Measurements from ENCODE around the gene NR1H2. TPM values are rescaled to one million over a fixed set of nuclear protein-coding genes. Genes with fewer than 3 reads are reported as not detected.
"Not testable (repeated sequence)": the region's sequence is repeated elsewhere in the genome, so short reads cannot be mapped to it uniquely, and the experiment has no call there.

The NR1H2 gene
- total RNA-seq, 1 experiment from 2014 or later, result 33.0 TPM

DNA sequence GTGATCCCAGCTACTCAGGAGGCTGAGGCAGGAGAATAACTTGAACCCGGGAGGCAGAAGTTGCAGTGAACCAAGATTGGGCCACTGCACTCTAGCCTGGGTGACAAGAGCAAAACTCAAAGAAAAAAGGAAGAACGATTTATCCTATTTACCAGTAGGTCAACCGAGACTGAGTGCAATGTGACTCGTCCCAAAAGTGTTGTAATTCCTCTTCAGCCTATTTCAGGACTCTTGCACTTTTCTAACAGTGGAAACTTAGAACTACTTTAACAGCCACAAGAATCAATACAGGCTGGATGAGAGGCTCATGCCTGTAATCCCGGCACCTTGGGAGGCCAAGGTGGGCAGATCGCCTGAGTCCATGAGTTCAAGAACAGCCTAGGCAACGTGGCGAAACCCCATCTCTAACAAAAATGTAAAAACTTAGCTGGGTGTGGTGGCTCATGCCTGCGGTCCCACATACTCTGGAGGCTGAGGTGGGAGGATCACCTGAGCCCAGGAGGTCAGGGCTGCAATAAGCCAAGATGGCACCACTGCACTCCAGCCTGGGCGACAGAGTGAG, 4.3 kb upstream of the NR1H2 start:
- in situ Hi-C loops (cut with HindIII; ENCODE audit: low sequenced_read_pairs), result no loop called here
- no peak for DNase-seq (ENCODE audit: low spot score)

DNA sequence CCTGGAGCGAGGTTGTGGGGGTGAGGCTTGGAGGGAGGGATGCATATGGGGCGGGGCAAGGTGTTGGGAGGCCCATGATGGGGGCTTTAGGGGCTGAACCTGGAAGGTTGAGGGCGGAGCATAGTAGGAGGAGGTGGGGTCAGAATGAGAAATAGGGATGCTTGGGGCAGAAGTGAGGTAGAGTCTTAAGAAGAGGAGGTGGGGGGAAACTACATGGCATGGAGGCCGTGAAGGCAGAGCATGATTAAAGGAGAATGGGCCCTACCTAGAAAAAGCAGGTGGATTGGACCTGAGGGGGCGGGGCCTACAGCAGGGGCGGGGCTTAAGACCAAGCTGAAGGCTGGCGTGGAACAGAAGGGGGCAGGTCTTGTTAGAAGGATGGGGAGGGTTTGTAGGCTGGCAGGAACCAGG, 799 bp downstream of the NR1H2 start:
- in situ Hi-C loops (cut with HindIII; ENCODE audit: low sequenced_read_pairs), result no loop called here
- peak; percentile 25 for DNase-seq (ENCODE audit: low spot score)

- in situ Hi-C loops (cut with HindIII; ENCODE audit: low sequenced_read_pairs), result no loop called here
- no peak for DNase-seq (ENCODE audit: low spot score)
Measured at GRCh38 chr19:50377517-50377916, 1.3 kb downstream of the NR1H2 start.

DNA sequence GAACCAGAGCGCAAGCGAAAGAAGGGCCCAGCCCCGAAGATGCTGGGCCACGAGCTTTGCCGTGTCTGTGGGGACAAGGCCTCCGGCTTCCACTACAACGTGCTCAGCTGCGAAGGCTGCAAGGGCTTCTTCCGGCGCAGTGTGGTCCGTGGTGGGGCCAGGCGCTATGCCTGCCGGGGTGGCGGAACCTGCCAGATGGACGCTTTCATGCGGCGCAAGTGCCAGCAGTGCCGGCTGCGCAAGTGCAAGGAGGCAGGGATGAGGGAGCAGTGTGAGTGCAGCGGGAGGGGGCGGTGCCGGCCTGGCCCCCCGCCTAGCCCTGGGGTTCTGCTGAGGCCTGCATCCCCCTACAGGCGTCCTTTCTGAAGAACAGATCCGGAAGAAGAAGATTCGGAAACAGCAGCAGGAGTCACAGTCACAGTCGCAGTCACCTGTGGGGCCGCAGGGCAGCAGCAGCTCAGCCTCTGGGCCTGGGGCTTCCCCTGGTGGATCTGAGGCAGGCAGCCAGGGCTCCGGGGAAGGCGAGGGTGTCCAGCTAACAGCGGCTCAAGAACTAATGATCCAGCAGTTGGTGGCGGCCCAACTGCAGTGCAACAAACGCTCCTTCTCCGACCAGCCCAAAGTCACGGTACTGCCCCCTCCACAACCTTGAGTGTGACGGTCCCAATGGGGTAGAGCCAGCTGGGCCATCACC, 2.1 kb downstream of the NR1H2 start:
- in situ Hi-C loops (cut with HindIII; ENCODE audit: low sequenced_read_pairs), result no loop called here
- DNase-seq (ENCODE audit: low spot score), result no peak

DNA sequence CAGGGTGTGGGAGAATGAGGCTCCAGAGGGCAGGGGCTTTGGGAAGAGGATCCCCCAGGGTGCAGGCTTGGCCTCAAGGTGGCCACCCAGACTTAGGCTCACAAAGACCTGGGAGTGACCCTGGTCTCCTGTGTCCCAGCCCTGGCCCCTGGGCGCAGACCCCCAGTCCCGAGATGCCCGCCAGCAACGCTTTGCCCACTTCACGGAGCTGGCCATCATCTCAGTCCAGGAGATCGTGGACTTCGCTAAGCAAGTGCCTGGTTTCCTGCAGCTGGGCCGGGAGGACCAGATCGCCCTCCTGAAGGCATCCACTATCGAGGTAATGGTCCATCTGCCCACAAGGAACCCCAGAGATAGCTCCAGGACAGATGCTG, 2.6 kb downstream of the NR1H2 start:
- no peak for DNase-seq (ENCODE audit: low spot score)
- in situ Hi-C loops (cut with HindIII; ENCODE audit: low sequenced_read_pairs), result no loop called here

DNA sequence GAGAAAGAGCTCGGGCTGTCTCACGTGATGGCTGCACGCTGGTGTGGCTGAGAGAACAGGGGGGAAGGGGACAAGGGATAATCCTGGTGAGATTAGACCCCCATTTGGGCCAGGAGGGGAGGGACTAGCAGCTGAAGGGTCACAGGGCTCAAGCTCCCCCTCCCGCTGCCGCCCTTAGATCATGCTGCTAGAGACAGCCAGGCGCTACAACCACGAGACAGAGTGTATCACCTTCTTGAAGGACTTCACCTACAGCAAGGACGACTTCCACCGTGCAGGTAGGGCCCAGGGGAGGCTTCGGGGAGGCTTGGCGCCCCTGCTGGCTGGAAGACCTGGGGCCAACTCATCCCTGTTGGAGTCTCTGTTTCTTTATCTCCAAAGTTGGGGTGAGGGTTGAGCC, 3.3 kb downstream of the NR1H2 start:
- in situ Hi-C loops (cut with HindIII; ENCODE audit: low sequenced_read_pairs), result no loop called here
- no peak for DNase-seq (ENCODE audit: low spot score)

DNA sequence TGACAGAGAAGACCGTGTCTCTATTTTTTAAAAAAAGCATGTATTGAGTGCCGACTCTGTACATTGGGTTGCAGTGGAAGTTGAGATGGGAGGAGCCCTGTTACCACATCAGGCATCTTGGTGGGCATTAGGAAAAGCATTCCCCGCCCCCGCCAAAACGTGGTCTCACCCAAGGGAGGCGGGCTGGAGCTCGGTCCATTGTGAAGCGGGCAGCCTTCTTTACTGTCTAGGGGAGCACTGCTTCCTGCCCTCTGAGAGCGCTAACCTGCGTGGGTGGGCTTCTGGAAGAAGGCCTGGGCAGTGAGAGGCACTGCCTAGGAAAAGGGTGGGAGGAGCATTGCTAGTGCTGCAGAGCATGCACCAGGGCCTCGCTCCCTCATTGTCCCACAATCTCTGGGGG, 3.9 kb downstream of the NR1H2 start:
- no peak for DNase-seq (ENCODE audit: low spot score)
- in situ Hi-C loops (cut with HindIII; ENCODE audit: low sequenced_read_pairs), result no loop called here

DNA sequence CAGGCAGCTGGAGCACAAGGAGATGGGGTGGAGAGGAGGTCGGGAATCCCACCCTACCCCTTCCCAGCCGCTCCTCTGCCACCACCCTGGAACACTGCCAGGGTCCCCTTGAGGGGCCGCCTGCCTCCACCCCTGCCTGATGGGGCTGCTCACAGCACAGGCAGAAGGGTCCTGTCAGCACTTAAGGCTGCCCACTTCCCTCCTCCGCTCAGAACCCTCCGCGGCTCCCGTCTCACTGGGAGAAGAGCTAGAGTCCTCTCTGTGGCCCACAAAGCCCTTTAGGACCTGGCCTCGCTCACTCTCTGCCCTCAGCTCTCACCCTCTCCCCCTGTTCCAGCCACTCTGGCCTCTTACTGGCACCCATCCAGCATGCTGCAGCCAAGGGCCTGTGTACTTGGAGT, 4.5 kb downstream of the NR1H2 start:
- DNase-seq (ENCODE audit: low spot score), result no peak
- in situ Hi-C loops (cut with HindIII; ENCODE audit: low sequenced_read_pairs), result no loop called here

- in situ Hi-C loops (cut with HindIII; ENCODE audit: low sequenced_read_pairs), result no loop called here
Measured at GRCh38 chr19:50381881-50382729, 5.8 kb downstream of the NR1H2 start.

DNA sequence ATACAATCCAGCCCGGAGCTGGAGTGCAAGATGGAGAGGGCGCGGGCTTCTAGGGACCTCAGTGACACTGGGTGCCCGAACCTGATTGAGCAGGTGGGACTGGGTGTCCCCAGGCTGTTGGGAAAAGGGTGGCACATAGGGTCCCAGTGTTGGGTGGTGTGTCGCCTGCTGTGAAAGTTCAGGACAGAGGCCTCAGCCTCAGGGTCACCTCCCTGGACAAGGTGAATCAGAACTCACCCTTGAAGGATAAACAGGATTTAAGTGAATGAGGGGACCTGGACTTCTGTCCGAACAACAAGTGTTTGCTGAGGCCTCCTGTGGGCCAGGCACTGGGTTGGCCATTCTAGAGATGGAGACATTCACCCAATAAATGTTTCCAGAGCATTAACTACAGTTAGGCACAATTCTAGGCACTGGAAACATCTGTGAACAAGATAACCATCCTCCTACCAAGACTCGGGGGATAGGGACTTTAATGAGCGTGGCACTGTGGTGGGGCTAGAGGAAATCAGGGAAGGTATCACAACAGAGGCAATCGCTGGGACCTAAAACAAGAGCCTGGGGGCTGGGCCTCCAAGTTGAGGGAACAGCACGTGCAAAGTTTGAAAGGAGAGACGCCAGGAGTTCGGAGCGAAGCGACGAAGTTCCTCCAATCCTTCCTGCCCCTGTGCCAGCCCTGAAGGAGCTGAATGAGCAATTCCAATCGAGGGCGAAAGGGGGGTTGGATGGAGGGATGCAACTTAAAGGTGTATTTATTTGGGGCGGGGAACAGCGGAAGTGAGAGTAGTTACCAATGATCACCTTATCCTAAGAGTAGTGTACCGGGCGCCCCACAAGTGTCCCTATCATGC, 7.0 kb downstream of the NR1H2 start:
- no peak for DNase-seq (ENCODE audit: low spot score)
- in situ Hi-C loops (cut with HindIII; ENCODE audit: low sequenced_read_pairs), result no loop called here

More at GRCh38 chr19:50381881-50382729, 5.8 kb downstream of the NR1H2 start:
- DNase-seq (ENCODE audit: low spot score), result no peak

- in situ Hi-C loops (cut with HindIII; ENCODE audit: low sequenced_read_pairs), result no loop called here
- peak; percentile 94 for DNase-seq (ENCODE audit: low spot score)
Measured at GRCh38 chr19:50383852-50384684, 7.8 kb downstream of the NR1H2 start, which contains the start of gene POLD1. Gene POLD1 (plus strand): TSS chr19:50384347. CDS start chr19:50398852, 14,505 bp downstream.

DNA sequence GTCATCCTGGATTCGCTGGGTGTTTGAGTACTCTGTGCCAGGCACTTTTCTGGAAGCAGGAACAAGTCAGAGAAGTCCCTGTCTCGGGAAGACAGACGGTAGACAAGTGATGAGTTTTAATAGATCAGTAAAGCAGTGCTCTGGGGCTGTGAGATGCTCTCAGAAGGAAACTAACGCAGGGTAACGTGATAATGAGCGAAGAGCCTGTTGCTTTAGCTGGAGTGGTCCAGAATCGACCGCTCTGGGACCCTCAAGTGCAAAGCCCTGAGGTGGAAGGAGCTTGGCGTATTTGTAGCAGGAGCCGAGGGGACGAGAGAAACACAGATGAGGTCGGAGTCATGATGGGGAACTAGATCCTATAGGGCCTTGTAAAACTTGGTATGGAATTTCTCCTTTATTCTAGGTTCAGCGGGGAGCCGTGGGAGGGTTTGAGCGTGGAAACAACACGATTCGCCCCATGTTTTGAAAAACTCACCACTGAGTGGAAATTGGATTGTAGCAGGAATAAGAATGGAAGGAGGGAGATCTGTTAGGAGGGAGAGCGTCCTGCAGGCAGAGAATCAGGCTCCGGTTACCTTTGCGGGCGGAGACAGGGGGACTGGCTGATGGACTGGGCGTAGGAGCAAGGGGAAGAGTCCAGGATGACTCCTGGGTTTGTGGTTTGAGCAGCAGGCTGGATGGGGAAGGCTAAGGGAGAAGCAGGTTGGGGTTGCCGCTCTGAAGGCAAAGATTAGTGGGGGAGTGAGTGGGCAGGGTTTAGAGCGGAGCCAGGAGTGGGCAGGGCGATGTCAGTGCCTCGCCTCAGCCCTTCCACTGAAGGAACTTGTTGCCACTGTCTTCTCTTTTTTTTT, 8.7 kb downstream of the NR1H2 start:
- in situ Hi-C loops (cut with HindIII; ENCODE audit: low sequenced_read_pairs), result no loop called here
- peak; percentile 39 for DNase-seq (ENCODE audit: low spot score)

GRCh38 chr19:50387176-50387867, 11.1 kb downstream of the NR1H2 start:
- DNase-seq (ENCODE audit: low spot score), result no peak
- in situ Hi-C loops (cut with HindIII; ENCODE audit: low sequenced_read_pairs), result no loop called here

DNA sequence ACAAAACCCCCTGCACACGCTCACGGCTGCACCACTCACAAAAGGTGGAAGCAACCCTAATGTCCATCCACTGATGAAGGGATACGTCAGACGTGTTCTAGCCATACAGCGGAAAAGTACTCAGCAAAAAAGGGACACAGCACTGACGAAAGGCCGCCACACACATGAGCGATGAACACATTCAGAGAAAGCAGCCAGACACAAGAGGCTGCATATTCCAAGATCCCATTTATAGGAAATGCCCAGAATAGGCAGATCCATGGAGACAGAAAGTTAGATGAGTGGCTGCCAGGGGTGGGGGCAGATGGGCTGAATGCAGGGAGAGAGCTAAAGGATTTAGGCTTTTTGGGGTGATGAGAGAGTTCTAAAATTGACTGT, 11.6 kb downstream of the NR1H2 start:
- no peak for DNase-seq (ENCODE audit: low spot score)
- in situ Hi-C loops (cut with HindIII; ENCODE audit: low sequenced_read_pairs), result no loop called here

- in situ Hi-C loops (cut with HindIII; ENCODE audit: low sequenced_read_pairs); DNase-seq (ENCODE audit: low spot score): not testable (repeated sequence)
Measured at GRCh38 chr19:50390295-50390694, 14.0 kb downstream of the NR1H2 start.

GRCh38 chr19:50390952-50391351, 14.7 kb downstream of the NR1H2 start:
- in situ Hi-C loops (cut with HindIII; ENCODE audit: low sequenced_read_pairs), result not testable (repeated sequence)

GRCh38 chr19:50392759-50393158, 16.5 kb downstream of the NR1H2 start:
- in situ Hi-C loops (cut with HindIII; ENCODE audit: low sequenced_read_pairs), result no loop called here

More at GRCh38 chr19:50390952-50391351, 14.7 kb downstream of the NR1H2 start:
- DNase-seq (ENCODE audit: low spot score), result not testable (repeated sequence)

More at GRCh38 chr19:50392759-50393158, 16.5 kb downstream of the NR1H2 start:
- DNase-seq (ENCODE audit: low spot score), result no peak

Measured in G401 (cell line).